GM21360 (cell line): Measurements from ENCODE around the gene KIAA1328.

Experiments used
- ATAC-seq: cut with Tn5 transposase; IDR thresholded peaks from one replicate; pipeline ENCODE4 v1.9.1; 2021; ENCODE audit warnings: mild to moderate bottlenecking, moderate library complexity; ENCODE audit not compliant: unreplicated experiment

Gene KIAA1328

DNA sequence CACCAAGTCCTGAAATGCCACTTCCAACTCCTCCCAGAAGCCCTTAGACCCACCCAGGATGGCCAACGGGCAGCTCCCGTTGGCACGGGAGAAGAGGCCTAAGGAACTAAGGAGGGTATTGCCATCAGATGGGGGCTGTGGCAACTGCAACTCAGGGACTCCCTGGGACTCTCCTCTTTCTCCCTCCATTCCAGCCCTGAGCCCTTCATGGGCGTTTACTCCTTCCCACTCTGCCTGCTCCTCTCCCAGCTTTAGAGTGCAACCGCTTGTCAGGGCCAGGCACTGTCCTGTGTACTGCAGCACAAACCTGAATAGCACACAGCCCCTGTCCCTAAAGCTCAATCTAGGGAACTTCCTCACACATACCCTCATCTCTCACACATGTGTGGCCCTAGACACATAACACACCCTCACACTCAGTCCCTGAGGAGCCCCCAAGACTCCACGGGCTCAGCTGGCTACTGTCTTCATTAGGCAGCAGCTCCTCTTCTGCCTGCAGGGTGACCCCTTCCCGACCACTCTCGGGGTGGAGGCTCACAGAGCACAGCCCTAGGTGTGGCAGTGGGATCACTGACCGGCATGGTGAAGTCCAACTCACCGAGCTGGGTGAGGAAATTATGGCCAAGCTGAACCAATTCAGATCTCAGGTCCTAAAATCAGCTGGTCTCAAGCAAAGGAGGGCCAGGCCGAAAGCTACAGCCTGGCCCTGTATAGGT lies 420.4 kb downstream of the KIAA1328 start:
- no peak for ATAC-seq

- no peak for ATAC-seq
Measured at GRCh38 chr18:37249895-37250618, 421.1 kb downstream of the KIAA1328 start.

DNA sequence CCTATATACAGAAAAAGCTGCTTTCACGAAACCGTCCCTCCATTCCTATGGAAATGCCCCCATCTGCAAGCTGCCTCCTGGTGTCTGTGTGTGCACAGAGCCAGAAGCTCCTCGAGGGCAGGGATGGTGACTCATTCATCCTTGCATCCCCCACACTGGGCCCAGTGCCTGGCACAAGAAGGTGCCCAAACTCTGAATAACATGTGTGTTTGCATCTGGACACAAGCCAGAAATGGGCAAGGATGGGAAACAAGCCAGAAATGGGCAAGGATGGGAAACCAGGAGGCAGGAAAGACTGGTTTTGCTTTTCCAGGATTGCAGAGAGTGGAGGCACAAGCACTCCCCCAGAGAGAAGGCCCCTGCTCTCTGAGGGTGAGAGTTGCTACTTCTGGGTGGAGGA lies 422.8 kb downstream of the KIAA1328 start:
- ATAC-seq, result no peak

DNA sequence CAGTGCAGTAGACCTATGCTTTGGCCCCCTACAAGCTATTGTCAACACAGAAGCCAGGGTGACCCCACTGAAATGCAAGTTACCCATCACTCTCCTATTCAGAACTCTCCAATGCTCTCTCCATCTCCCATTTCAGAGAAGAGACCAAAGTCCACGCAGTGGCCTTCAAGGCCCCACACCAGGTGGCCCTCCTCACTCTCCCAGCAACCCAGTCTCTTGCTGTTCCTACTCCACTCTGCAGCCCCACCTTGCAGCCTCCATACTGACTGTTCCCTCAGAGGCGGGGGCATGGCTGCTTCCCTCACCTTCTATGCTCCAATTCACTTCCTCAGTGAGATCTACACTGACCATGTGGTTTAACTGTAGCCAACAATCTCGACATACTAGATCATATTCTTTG lies 423.4 kb downstream of the KIAA1328 start:
- ATAC-seq, result no peak

- no peak for ATAC-seq
Measured at GRCh38 chr18:37252854-37253393, 424.0 kb downstream of the KIAA1328 start.

GRCh38 chr18:37253394-37254235 lies 424.7 kb downstream of the KIAA1328 start:
- ATAC-seq, result no peak

GRCh38 chr18:37254236-37254754 lies 425.4 kb downstream of the KIAA1328 start:
- no peak for ATAC-seq

DNA sequence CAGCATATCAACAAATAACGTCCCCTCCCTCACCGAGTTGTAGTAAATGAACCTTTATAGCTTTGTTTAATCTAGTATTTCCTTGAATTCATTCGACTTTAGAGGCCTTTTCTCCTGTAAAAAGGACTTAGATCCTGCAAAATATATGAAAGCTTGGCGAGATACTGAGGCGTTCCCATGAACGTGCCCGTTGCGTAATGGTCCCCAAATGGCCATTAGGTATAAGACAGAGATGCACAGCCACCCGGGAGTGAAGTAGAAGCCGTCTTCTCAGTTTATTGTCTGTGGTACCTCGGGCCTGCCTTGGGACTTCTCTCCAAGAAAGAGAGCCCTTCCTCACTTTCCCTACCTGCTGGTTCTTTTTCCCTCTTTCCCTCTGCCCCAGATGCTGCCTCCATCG lies 426.0 kb downstream of the KIAA1328 start:
- ATAC-seq, result no peak

GRCh38 chr18:37258131-37258530 lies 429.2 kb downstream of the KIAA1328 start:
- no peak for ATAC-seq

DNA sequence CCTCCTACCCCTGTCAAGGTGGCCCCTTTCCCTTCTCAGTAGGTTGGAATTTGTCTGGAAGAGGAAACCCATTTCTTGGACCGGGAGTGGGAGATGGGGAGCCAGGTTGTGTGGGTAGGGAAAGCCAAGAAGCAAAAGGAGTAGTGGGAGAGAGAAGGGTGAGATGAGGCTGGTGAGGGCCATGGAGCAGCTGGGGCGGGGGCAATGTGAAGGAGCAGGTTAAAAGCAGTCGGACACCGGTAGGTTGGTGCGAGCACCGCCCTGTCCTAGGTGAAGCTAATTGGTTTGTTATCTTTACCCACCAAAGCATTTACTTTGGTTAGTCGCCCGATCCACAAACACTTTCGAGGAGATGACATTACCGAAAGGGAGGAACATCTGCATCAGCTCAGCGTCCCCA lies 429.9 kb downstream of the KIAA1328 start:
- no peak for ATAC-seq

DNA sequence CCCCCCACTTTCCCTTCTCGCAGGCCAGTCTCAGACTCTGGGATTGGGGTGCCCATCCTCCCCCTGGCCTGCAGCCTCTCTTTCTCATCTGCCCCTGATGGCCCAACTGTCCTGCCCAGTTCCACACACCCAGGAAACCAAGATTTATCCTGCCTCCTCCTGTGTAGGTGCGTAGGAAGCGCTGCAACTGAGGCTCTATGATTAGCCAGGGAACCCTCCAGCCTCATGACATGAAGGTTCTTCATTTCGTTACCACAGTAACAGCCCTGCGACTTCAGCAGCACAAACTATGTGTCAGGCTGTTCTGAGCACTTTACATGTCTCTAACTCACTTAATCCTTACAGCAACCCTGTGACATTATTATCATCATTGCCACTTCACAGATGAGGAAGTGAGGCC lies 430.8 kb downstream of the KIAA1328 start:
- no peak for ATAC-seq

DNA sequence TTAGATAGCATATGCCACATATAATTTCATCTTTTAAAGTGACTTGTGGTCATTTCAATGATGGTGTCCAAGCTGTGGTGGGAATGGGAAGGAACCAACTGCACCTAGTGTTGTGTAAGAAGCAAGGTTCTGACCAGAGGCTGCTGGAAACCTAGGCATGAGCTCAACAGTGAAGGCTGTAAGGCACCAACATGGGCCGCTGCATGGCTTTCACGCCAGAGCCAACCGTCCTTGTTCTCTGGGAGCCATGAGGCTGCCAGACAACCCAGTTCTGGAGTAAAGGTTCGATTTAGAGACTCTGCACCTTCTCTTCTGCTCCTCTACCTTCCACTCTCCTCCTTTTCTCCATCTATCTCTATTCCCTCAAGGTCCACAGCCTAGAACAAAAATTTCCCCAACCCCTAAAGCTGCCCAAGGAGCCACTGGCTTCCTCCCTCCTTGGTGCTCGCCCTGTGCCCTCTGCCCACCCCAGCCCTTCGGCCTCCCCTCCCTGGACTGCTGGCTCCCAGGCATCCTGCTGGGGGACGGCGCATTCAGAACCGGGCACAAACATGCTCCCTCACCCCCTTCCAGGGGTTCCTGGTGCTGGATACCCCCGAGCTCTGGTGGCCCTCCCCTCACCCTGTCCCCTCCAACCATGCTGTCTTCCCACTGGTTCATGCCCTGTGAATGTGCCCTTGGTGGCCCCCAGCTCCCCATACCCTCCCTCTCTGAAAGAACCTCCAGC lies 431.6 kb downstream of the KIAA1328 start:
- no peak for ATAC-seq

DNA sequence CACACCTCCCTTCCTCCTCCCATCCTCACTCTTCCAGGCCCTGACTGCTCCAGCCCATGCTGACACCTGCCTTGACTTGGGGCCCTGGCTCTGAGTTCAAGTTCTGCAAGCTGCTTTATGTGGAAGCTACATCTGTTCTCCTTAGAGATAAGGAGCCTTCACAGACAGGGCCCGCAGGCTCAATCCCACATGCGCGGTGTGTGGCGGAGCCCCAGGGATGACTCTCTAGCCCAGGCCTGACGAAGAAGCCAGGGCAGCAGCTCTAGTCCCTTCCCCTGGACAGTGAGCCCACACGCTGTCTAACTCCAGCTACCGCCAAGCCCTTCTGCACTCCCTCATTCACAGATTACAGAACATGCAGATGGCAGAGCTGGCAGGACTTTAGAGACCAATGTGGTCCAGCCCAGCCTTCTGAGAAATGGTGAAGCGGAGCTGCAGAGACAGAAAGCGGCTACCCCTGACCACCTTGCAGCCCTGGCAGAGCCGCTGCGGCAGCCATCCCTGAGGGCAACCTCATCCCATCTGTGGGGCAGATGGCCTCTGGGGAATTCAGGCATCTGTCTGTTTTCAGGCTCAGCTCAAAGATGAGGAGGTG lies 432.4 kb downstream of the KIAA1328 start:
- no peak for ATAC-seq

DNA sequence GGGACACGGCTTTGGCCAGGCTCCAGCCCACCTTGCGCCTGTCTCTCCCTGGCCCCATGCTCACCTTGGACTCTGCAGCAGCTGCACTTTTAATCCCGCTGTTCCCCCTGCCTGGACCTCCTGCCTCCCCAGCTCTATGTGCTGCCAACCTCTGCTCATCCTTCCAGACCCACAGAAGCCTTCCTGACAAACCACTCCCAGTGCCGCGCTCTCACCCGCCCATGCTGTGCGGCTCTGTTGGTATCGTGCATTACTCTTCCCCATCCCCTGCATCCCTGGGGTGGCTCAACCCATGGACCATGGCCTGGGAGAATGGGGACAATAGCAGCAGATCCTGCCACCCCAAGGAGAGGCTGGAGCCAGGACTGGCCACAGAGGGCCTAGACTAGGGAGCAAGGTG lies 433.1 kb downstream of the KIAA1328 start:
- no peak for ATAC-seq

GRCh38 chr18:37264956-37265355 lies 436.0 kb downstream of the KIAA1328 start:
- ATAC-seq, result no peak

DNA sequence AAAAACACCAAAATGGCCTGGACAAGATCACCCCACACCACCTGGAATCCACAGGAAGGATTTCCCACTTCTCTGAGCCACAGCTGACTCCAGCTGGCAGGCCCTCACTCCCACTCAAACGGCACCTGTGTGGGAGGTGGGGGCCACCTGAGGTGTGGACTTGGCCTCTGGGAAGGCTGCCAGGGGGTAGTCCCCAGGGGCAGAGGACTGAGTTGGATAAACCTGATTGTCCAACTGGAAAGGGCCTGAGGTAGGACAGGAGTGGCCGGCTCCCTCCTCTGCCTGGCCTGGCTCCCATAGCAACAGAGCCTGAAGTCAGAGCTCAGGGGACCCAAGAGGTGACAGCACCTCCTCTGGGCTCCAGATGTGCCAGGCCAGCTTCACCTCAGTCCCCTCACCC lies 436.5 kb downstream of the KIAA1328 start:
- no peak for ATAC-seq

DNA sequence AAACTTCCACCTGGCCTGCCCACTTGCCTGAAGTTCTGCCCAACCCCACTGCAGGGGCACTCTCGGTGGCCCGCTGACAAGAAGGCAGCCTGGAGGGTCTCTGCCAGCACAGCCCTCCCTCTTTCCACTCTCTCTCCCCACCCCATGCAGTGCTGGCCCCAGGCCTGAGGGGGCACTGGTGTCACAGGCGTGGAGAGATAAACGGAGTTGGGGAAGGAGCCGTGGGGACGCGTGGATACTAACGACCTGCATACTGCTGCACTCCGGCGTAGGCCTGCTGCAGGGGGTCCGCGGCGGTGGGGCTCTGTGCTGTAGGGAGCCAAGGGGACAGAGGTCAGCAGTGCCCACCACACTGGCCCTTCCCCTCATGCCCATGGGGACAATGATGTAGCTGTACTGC lies 437.4 kb downstream of the KIAA1328 start:
- ATAC-seq, result no peak

DNA sequence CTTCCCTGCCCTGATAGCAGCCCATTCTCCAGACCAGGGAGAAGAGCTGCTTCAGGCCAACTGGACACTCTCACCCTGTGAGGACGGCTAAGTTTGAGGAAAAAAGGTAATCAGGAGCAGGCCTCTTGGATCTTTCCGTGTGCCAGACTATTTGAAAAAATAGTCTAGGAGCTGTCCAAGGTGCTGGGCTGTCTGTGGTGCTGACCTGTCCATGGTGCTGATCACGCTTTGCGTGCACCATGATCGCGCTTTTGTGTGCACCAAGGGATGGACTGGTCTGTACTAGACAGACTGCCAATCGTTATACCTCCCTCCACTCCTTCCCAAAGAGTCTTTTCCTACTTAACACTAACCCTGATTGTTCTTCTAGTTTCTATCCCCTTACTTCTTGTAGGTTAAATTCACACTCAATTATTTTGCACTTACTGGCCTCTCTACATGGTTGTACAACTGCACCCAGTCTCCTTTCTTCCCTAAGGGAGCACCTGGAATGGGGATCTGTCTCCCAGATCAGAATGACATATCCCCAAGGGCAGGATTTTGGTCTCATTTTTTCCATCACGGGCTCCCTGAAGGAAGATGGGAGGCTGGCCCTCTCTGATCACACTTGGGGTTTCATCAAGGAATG lies 441.2 kb downstream of the KIAA1328 start:
- no peak for ATAC-seq

DNA sequence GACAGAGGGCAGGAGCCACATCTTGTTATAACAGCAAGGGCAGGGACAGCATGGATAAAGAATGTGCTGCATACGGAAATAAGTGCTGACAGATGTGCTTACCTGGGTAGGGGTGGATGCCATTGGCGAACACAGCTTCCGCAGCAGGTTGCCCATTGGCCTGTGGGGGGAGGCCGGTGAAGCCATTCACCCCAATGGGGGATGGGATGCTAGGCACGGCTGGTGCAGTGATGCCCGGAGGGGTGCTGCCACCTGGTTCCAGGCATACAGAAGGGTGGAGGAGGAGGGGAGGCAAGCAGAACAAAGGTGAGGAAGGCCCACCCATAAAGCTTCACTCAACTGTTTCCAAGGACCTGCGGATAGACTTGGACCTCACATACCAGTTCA lies 441.7 kb downstream of the KIAA1328 start:
- no peak for ATAC-seq

DNA sequence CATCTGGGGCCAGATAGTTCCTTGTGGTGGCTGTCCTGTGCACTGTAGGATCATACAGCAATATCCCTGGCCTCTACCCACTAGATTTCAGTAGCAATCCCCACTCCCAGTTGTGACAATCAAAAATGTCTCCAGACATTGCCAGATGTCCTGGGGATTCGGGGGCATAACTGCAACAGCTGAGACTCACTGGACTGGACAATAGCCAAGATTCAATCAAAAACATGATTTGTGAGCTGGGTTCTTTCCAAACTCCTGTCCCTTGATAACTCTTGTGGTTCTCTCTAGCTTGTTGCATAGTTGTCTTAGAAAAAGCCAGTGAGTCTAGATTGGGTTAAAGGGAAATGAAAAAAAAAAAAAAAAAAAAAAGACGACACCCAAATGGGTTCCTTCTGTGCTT lies 443.3 kb downstream of the KIAA1328 start:
- no peak for ATAC-seq
